ENCODE results near the gene PCDH1.

Gene PCDH1

GRCh38 chr5:141814064-141814964, 63.9 kb downstream of the PCDH1 start:
- H3K9ac ChIP-seq (ENCODE audit: low read length), result no peak overlapping the region
- H3K36me3 ChIP-seq (ENCODE audit: control insufficient read depth, insufficient read depth, low read length), result no peaks in the 10 kb centered on the region
- H3K4me1 ChIP-seq (ENCODE audit: control insufficient read depth, insufficient read depth, low read length), result no peaks in the 10 kb centered on the region
- H3K4me3 ChIP-seq (ENCODE audit: low read length), result no peak overlapping the region
- H3K27ac ChIP-seq (ENCODE audit: low read depth, low read length), result no peak overlapping the region
- H3K27me3 ChIP-seq (ENCODE audit: control insufficient read depth, insufficient read depth, low read length), result peaks cover 3% of the 10 kb centered on the region

DNA sequence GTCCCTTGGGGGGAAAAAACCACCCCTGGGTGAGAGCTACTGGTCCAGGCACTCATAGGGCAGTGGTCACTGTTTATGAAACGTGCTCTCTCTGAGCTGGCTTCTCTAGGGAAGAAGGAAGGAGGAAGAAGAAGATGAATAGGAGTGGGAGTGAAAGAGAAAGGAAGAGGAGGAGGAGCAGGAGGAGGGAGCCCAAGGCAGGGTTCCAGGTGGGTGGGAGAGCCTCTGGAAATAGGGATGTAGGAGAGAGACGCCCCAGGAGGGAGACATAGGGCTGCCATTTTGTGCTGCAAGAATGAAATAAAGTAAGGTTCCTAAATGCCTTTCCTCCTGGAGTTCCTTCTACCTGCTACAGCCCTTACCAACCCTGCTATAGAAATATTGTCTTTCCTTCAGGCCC, 65.7 kb downstream of the PCDH1 start:
- no peak overlapping the region for H3K27ac ChIP-seq (ENCODE audit: low read depth, low read length)
- no peaks in the 10 kb centered on the region for H3K36me3 ChIP-seq (ENCODE audit: control insufficient read depth, insufficient read depth, low read length)
- H3K4me1 ChIP-seq (ENCODE audit: control insufficient read depth, insufficient read depth, low read length), result no peaks in the 10 kb centered on the region
- H3K4me3 ChIP-seq (ENCODE audit: low read length), result no peak overlapping the region
- H3K27me3 ChIP-seq (ENCODE audit: control insufficient read depth, insufficient read depth, low read length), result peaks cover 3% of the 10 kb centered on the region
- no peak overlapping the region for H3K9ac ChIP-seq (ENCODE audit: low read length)

DNA sequence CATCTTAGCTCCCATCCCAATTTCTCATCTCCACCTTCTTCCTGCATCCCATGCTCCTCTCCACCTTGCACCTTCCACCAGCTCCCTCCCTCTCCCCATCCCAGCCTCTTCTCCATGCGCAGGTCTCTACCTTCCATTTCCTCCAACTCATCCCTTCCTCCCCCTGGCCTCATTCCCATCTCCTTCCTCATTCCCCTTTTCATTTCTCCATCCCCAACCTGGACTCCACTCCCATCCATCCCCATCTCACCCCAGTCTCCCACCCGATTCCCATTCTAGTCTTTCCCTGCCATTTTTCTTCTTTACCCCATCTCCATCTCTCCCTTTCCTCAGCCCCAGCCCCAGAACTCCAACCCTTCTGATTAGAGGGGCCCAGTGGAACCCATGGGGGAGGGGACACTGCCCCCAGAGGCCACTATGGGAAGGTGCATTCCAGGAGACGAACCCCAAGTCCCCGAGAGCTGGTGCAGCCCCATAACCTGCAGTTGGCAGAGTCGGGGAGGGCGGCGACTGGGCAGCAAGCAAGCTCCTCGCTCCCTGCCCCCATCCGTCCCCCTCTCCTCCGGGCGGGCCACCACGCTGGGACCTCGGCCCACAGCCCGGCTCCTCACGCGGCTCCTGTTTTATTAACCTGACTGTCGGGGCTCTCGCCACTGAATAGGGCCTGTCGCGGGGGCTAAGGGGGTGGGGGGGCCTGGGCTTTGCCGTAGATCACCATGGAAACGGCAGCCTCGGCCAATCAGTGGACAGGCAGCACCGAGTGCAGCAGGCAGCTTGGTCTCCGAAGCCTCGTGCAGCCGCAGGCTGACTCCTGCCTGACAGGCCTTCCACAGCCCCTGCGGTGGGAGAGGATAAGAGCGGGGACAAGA, 66.7 kb downstream of the PCDH1 start:
- Histone ChIP-seq H3K4me3 (ENCODE audit: low read length) (no peak overlapping the region), H3K27ac (ENCODE audit: low read depth, low read length) (no peak overlapping the region), H3K9ac (ENCODE audit: low read length) (no peak overlapping the region), H3K27me3 (ENCODE audit: control insufficient read depth, insufficient read depth, low read length) (peaks cover 3% of the 10 kb centered on the region), H3K4me1 (ENCODE audit: control insufficient read depth, insufficient read depth, low read length) (no peaks in the 10 kb centered on the region), H3K36me3 (ENCODE audit: control insufficient read depth, insufficient read depth, low read length) (no peaks in the 10 kb centered on the region)

DNA sequence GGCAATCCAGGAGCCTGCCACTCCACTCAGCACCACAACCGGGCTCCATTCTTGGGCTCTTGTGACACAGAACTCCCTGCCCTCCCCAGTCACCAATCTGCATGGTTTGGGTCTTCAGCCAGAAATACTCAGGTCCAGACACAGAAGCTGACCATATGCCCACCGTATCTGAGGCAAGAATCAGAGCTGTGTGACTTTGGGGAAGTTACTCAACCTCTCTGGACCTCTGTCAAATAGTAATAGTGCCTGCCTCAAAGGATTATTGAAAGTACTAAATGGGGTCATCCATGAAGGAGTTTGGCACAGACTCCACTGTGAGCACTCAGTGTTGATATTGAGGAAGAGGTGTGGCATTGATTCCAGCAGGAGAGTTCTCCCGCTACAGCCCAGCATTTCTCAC, 67.5 kb downstream of the PCDH1 start:
- H3K4me1 ChIP-seq (ENCODE audit: control insufficient read depth, insufficient read depth, low read length), result no peaks in the 10 kb centered on the region
- no peaks in the 10 kb centered on the region for H3K36me3 ChIP-seq (ENCODE audit: control insufficient read depth, insufficient read depth, low read length)
- no peak overlapping the region for H3K27ac ChIP-seq (ENCODE audit: low read depth, low read length)
- H3K27me3 ChIP-seq (ENCODE audit: control insufficient read depth, insufficient read depth, low read length), result peaks cover 5% of the 10 kb centered on the region
- no peak overlapping the region for H3K4me3 ChIP-seq (ENCODE audit: low read length)
- H3K9ac ChIP-seq (ENCODE audit: low read length), result no peak overlapping the region

DNA sequence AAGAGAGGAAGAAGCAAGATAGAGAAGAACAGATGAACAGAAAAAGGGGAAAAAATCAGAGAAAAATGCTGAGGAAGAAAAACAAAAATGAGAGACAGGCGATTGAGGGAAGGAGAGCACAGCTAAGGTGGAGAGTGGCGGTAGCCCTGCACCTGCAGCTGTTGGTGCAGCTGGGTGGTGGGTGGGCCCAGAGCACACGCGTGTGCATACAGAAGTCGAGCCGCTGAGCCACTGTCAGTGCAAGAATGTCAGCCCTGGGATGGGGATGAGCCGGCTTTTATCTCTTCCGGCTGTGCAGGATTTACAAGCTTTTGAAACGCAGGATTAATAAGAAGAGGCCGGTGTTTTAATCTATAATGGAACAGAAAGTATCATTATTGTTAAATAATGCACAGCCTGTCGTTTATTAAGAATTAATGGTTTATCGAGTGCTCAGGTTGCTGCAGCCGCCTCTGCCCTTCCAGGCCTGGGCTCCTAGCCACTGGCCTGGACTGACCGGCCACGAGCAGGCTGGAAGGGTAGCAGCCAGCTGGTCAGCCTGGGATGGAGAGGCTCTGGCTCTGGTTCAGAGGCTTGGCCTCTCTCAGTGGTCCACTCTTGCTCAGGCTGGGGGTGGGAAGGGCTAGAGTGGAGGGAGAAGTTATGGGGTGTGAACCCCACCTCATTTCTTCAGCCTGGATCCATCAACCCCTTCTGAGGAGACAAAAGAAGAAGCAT, 68.7 kb downstream of the PCDH1 start:
- no peak overlapping the region for H3K27ac ChIP-seq (ENCODE audit: low read depth, low read length)
- H3K4me1 ChIP-seq (ENCODE audit: control insufficient read depth, insufficient read depth, low read length), result no peaks in the 10 kb centered on the region
- no peak overlapping the region for H3K4me3 ChIP-seq (ENCODE audit: low read length)
- no peak overlapping the region for H3K9ac ChIP-seq (ENCODE audit: low read length)
- H3K27me3 ChIP-seq (ENCODE audit: control insufficient read depth, insufficient read depth, low read length), result peaks cover 5% of the 10 kb centered on the region
- H3K36me3 ChIP-seq (ENCODE audit: control insufficient read depth, insufficient read depth, low read length), result no peaks in the 10 kb centered on the region

DNA sequence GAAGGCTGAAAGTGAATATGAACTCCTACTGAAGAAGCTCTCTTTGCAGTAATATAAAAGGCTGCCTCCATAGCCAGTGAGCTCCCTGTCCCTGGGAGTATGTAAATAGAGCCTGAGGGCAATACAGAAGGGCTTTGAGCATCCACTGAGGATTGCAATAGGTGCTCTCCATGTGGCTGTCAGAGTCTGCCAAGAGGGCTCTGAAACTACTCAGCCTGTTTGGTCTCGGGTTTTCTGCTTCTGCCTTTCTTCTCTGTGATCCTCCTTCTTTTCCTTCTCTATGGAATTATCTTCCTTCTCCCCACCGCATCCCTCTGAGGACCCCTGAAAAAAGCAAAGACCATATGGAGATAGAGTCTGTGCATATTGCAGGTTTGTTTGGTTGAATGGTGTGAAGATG, 69.4 kb downstream of the PCDH1 start:
- Histone ChIP-seq H3K27me3 (ENCODE audit: control insufficient read depth, insufficient read depth, low read length) (peaks cover 5% of the 10 kb centered on the region), H3K4me1 (ENCODE audit: control insufficient read depth, insufficient read depth, low read length) (no peaks in the 10 kb centered on the region), H3K27ac (ENCODE audit: low read depth, low read length) (no peak overlapping the region)

GRCh38 chr5:141807732-141808131, 70.5 kb downstream of the PCDH1 start:
- H3K36me3 ChIP-seq (ENCODE audit: control insufficient read depth, insufficient read depth, low read length), result no peaks in the 10 kb centered on the region
- H3K4me1 ChIP-seq (ENCODE audit: control insufficient read depth, insufficient read depth, low read length), result no peaks in the 10 kb centered on the region
- H3K9ac ChIP-seq (ENCODE audit: low read length), result no peak overlapping the region
- H3K27ac ChIP-seq (ENCODE audit: low read depth, low read length), result no peak overlapping the region
- H3K27me3 ChIP-seq (ENCODE audit: control insufficient read depth, insufficient read depth, low read length), result peaks cover 5% of the 10 kb centered on the region
- H3K4me3 ChIP-seq (ENCODE audit: low read length), result no peak overlapping the region

More for the DNA sequence above, 69.4 kb downstream of the PCDH1 start:
- H3K9ac ChIP-seq (ENCODE audit: low read length), result no peak overlapping the region
- H3K36me3 ChIP-seq (ENCODE audit: control insufficient read depth, insufficient read depth, low read length), result no peaks in the 10 kb centered on the region
- H3K4me3 ChIP-seq (ENCODE audit: low read length), result no peak overlapping the region

- Histone ChIP-seq H3K27ac (ENCODE audit: low read depth, low read length) (no peak overlapping the region), H3K36me3 (ENCODE audit: control insufficient read depth, insufficient read depth, low read length) (no peaks in the 10 kb centered on the region)
These were observed 70.9 kb downstream of the PCDH1 start for GRCh38 chr5:141807329-141807728.

GRCh38 chr5:141806626-141807025, 71.6 kb downstream of the PCDH1 start:
- Histone ChIP-seq H3K27ac (ENCODE audit: low read depth, low read length) (no peak overlapping the region), H3K9ac (ENCODE audit: low read length) (no peak overlapping the region), H3K4me3 (ENCODE audit: low read length) (no peak overlapping the region), H3K4me1 (ENCODE audit: control insufficient read depth, insufficient read depth, low read length) (no peaks in the 10 kb centered on the region), H3K36me3 (ENCODE audit: control insufficient read depth, insufficient read depth, low read length) (no peaks in the 10 kb centered on the region), H3K27me3 (ENCODE audit: control insufficient read depth, insufficient read depth, low read length) (peaks cover 5% of the 10 kb centered on the region)

More at GRCh38 chr5:141807329-141807728, 70.9 kb downstream of the PCDH1 start:
- Histone ChIP-seq H3K27me3 (ENCODE audit: control insufficient read depth, insufficient read depth, low read length) (peaks cover 5% of the 10 kb centered on the region), H3K9ac (ENCODE audit: low read length) (no peak overlapping the region), H3K4me1 (ENCODE audit: control insufficient read depth, insufficient read depth, low read length) (no peaks in the 10 kb centered on the region), H3K4me3 (ENCODE audit: low read length) (no peak overlapping the region)

GRCh38 chr5:141805874-141806595, 72.2 kb downstream of the PCDH1 start:
- H3K9ac ChIP-seq (ENCODE audit: low read length), result no peak overlapping the region
- H3K4me1 ChIP-seq (ENCODE audit: control insufficient read depth, insufficient read depth, low read length), result no peaks in the 10 kb centered on the region
- no peaks in the 10 kb centered on the region for H3K36me3 ChIP-seq (ENCODE audit: control insufficient read depth, insufficient read depth, low read length)
- H3K27ac ChIP-seq (ENCODE audit: low read depth, low read length), result no peak overlapping the region
- H3K27me3 ChIP-seq (ENCODE audit: control insufficient read depth, insufficient read depth, low read length), result peaks cover 4% of the 10 kb centered on the region
- no peak overlapping the region for H3K4me3 ChIP-seq (ENCODE audit: low read length)

- Histone ChIP-seq H3K36me3 (ENCODE audit: control insufficient read depth, insufficient read depth, low read length) (no peaks in the 10 kb centered on the region), H3K9ac (ENCODE audit: low read length) (no peak overlapping the region), H3K27me3 (ENCODE audit: control insufficient read depth, insufficient read depth, low read length) (peaks cover 2% of the 10 kb centered on the region), H3K4me1 (ENCODE audit: control insufficient read depth, insufficient read depth, low read length) (no peaks in the 10 kb centered on the region), H3K27ac (ENCODE audit: low read depth, low read length) (no peak overlapping the region), H3K4me3 (ENCODE audit: low read length) (no peak overlapping the region)
These were observed 73.7 kb downstream of the PCDH1 start for GRCh38 chr5:141804475-141804874.

Measured in rectal smooth muscle tissue (tissue), 1 donor.